OCI-LY7 (cell line): ENCODE results near the gene MACROD2. TPM values are rescaled to one million over a fixed set of nuclear protein-coding genes. Genes with fewer than 3 reads are reported as not detected.

ENCODE experiments used
- BruUV-seq: library from RNA; stranded (reverse); fragments of 400-500 nt; replicated peaks from 2 replicates; lab custom pipeline; 2021; lab: Mats Ljungman, UMichigan
- CTCF ChIA-PET: fragments of 300-600 bp; sonication (Branson Sonifier 250); formaldehyde crosslinking; loops from one replicate; lab custom pipeline; 2022; ENCODE audit warnings: antibody characterized with exemption; ENCODE audit not compliant: unreplicated experiment; lab: Charles Lee
- POLR2A ChIA-PET: fragments of 300-600 bp; sonication (Branson Sonifier 250); formaldehyde crosslinking; loops from one replicate; lab custom pipeline; 2022; ENCODE audit warnings: antibody characterized with exemption; lab: Charles Lee
- DNase-seq: peaks from one replicate; pipeline ENCODE4 v3.0.0-alpha.2; 2015; ENCODE audit warnings: low spot score
- H2AFZ ChIP-seq: fragments of 200-600 bp; sonication (generic), shearing (Covaris generic); 2 replicates; pipeline ENCODE4 v1.6.1; 2014; ENCODE audit warnings: mild to moderate bottlenecking, antibody characterized with exemption, low read length, moderate library complexity
- H3K27ac ChIP-seq: fragments of 200-600 bp; sonication (generic); 2 replicates; pipeline ENCODE4 v1.5.1; 2014; ENCODE audit warnings: mixed run types, low read depth, mild to moderate bottlenecking, moderate library complexity, low read length, inconsistent platforms; ENCODE audit not compliant: poor library complexity, severe bottlenecking
- H3K36me3 ChIP-seq: fragments of 200-600 bp; sonication (generic); 2 replicates; pipeline ENCODE4 v1.6.1; 2014; ENCODE audit warnings: mild to moderate bottlenecking, antibody characterized with exemption, low read length, moderate library complexity, mixed read lengths; ENCODE audit not compliant: insufficient read depth
- H3K4me1 ChIP-seq: fragments of 200-600 bp; sonication (generic); 2 replicates; pipeline ENCODE4 v1.5.1; 2014; ENCODE audit warnings: mild to moderate bottlenecking, low read length; ENCODE audit not compliant: insufficient read depth, poor library complexity, severe bottlenecking
- H3K4me2 ChIP-seq: fragments of 200-600 bp; sonication (generic); 2 replicates; pipeline ENCODE4 v1.6.1; 2014; ENCODE audit warnings: mild to moderate bottlenecking, low read length
- H3K4me3 ChIP-seq: fragments of 200-600 bp; sonication (generic); 2 replicates; pipeline ENCODE4 v1.5.1; 2014; ENCODE audit warnings: mild to moderate bottlenecking, low read depth, low read length; ENCODE audit not compliant: poor library complexity, severe bottlenecking
- H3K79me2 ChIP-seq: fragments of 200-600 bp; sonication (generic); 2 replicates; pipeline ENCODE4 v1.6.1; 2016; ENCODE audit warnings: low read depth, mild to moderate bottlenecking, low read length, moderate library complexity, mixed read lengths; ENCODE audit not compliant: insufficient read depth
- H3K9me2 ChIP-seq: fragments of 200-600 bp; sonication (generic); 2 replicates; pipeline ENCODE4 v1.6.1; 2016; ENCODE audit warnings: mild to moderate bottlenecking, low read length, mixed read lengths; ENCODE audit not compliant: insufficient read depth
- H3K9me3 ChIP-seq: fragments of 200-600 bp; sonication (generic); 2 replicates; pipeline ENCODE4 v1.6.1; 2014; ENCODE audit warnings: mild to moderate bottlenecking, mixed run types, low read length, mixed read lengths
- H4K20me1 ChIP-seq: fragments of 200-600 bp; sonication (generic); 2 replicates; pipeline ENCODE4 v1.6.1; 2014; ENCODE audit warnings: mild to moderate bottlenecking, antibody characterized with exemption, low read length, moderate library complexity, mixed read lengths; ENCODE audit not compliant: insufficient read depth
- CTCF ChIP-seq: fragments of 200-600 bp; sonication (generic); conservative IDR thresholded peaks from 2 replicates; pipeline ENCODE4 v1.5.1; 2014; ENCODE audit warnings: mild to moderate bottlenecking, antibody characterized with exemption, low read length, moderate library complexity, mixed read lengths
- EZH2phosphoT487 ChIP-seq: fragments of 200-600 bp; sonication (generic); IDR thresholded peaks from 2 replicates; pipeline ENCODE4 v1.6.1; 2018; ENCODE audit warnings: low read depth, borderline replicate concordance, mild to moderate bottlenecking, mixed run types, antibody characterized with exemption, low read length, moderate library complexity, mixed read lengths
- intact Hi-C: fragments of 100-400 bp; cut with micrococcal nuclease; formaldehyde crosslinking; loops from one replicate; pipeline ENCODE4 v1.10.0; 2022; ENCODE audit not compliant: unreplicated experiment
- total RNA-seq, 2 experiments: library from RNA; depleted of rRNA in 1 of 2; stranded (reverse); fragments of >200 nt in 1 of 2; shearing (Covaris generic) in 1 of 2; gene quantifications; 2 replicates each; pipeline ENCODE4 v1.2.3, GENCODE V29; 2014 to 2022

The MACROD2 gene
- total RNA-seq, 2 experiments from 2014 or later = 0.09 to 4.5 TPM

GRCh38 chr20:14732996-14733395 lies 737.7 kb downstream of the MACROD2 start:
- BruUV-seq = no TSS peak
- DNase-seq = no peak
- Histone ChIP-seq H3K36me3 (no peaks in the 10 kb centered on the region), H3K79me2 (no peaks in the 10 kb centered on the region; the same call in 1 of the 2 replicates), H3K9me3 (no peaks in the 10 kb centered on the region), H3K27ac (no peak overlapping the region), H3K4me2 (no peak overlapping the region), H3K4me1 (no peaks in the 10 kb centered on the region), H4K20me1 (no peaks in the 10 kb centered on the region), H2AFZ (no peak overlapping the region), H3K9me2 (no peaks in the 10 kb centered on the region), H3K4me3 (no peak overlapping the region)
- TF ChIP-seq CTCF (no peak), EZH2phosphoT487 (no peak)
- POLR2A ChIA-PET = no interaction called here
- intact Hi-C loops = loop anchor here (10.0 kb wide), 1 partner anchor 52 kb away; no protein-coding TSS in a partner anchor
- CTCF ChIA-PET = no interaction called here

- Histone ChIP-seq H3K36me3 (no peaks in the 10 kb centered on the region), H3K79me2 (no peaks in the 10 kb centered on the region), H2AFZ (no peak overlapping the region), H3K27ac (no peak overlapping the region), H3K9me3 (no peaks in the 10 kb centered on the region), H3K4me1 (no peaks in the 10 kb centered on the region), H4K20me1 (no peaks in the 10 kb centered on the region), H3K9me2 (no peaks in the 10 kb centered on the region), H3K4me3 (no peak overlapping the region), H3K4me2 (no peak overlapping the region)
- ChIA-PET POLR2A (no interaction called here), CTCF (no interaction called here)
- no peak for DNase-seq
- no TSS peak for BruUV-seq
- intact Hi-C loops = no loop called here
- TF ChIP-seq CTCF = no peak
- TF ChIP-seq EZH2phosphoT487 = no peak
Observed at GRCh38 chr20:14740380-14740779, 745.1 kb downstream of the MACROD2 start.

- ChIA-PET CTCF (no interaction called here), POLR2A (no interaction called here)
- H3K4me2 ChIP-seq = no peak overlapping the region
- H3K4me1 ChIP-seq = no peaks in the 10 kb centered on the region
- H3K36me3 ChIP-seq = no peaks in the 10 kb centered on the region
- H4K20me1 ChIP-seq = no peaks in the 10 kb centered on the region
- TF ChIP-seq CTCF (no peak), EZH2phosphoT487 (no peak)
- no peaks in the 10 kb centered on the region for H3K9me3 ChIP-seq
- H3K9me2 ChIP-seq = no peaks in the 10 kb centered on the region
- BruUV-seq = no TSS peak
- H3K4me3 ChIP-seq = no peak overlapping the region
- DNase-seq = no peak
- H3K27ac ChIP-seq = no peak overlapping the region
- intact Hi-C loops = no loop called here
- H3K79me2 ChIP-seq = no peaks in the 10 kb centered on the region
- no peak overlapping the region for H2AFZ ChIP-seq
Observed at GRCh38 chr20:14741616-14742015, 746.3 kb downstream of the MACROD2 start.
